PFSK-1 (cell line): ENCODE data around the gene SEMA3C.

Experiments
- FOXP2 ChIP-seq: optimal IDR thresholded peaks from 2 replicates; pipeline ENCODE3; 2011; ENCODE audit warnings: borderline replicate concordance, control low read depth, inconsistent platforms; ENCODE audit not compliant: insufficient read depth; ENCODE audit errors: extremely low read length, extremely low read depth
- POLR2AphosphoS5 ChIP-seq: IDR thresholded peaks from 2 replicates; pipeline ENCODE4 v1.6.1; 2012; ENCODE audit warnings: low read depth, mild to moderate bottlenecking, control low read depth, low read length, moderate library complexity
- SIN3A ChIP-seq: IDR thresholded peaks from 2 replicates; pipeline ENCODE4 v1.6.1; 2012; ENCODE audit warnings: mild to moderate bottlenecking, low read length, moderate library complexity, borderline replicate concordance; ENCODE audit not compliant: insufficient read depth
- TAF1 ChIP-seq: IDR thresholded peaks from 2 replicates; pipeline ENCODE4 v1.6.1; 2012; ENCODE audit warnings: low read length, control low read depth, borderline replicate concordance; ENCODE audit not compliant: insufficient read depth
- TF ChIP-seq, protein P1 (sequence below), 2 experiments: IDR thresholded peaks; 2 replicates each; pipeline versions ENCODE4 v1.6.1 to v1.8.0; 2011 to 2012; ENCODE audit warnings: low read depth in 2 of 2, low read length in 2 of 2, control low read depth in 1 of 2, inconsistent platforms in 1 of 2, mild to moderate bottlenecking in 1 of 2, moderate library complexity in 1 of 2; ENCODE audit not compliant: insufficient read depth in 1 of 2

- no peak for TF ChIP-seq POLR2AphosphoS5
- TF ChIP-seq TAF1 = no peak
- TF ChIP-seq, protein P1, sequence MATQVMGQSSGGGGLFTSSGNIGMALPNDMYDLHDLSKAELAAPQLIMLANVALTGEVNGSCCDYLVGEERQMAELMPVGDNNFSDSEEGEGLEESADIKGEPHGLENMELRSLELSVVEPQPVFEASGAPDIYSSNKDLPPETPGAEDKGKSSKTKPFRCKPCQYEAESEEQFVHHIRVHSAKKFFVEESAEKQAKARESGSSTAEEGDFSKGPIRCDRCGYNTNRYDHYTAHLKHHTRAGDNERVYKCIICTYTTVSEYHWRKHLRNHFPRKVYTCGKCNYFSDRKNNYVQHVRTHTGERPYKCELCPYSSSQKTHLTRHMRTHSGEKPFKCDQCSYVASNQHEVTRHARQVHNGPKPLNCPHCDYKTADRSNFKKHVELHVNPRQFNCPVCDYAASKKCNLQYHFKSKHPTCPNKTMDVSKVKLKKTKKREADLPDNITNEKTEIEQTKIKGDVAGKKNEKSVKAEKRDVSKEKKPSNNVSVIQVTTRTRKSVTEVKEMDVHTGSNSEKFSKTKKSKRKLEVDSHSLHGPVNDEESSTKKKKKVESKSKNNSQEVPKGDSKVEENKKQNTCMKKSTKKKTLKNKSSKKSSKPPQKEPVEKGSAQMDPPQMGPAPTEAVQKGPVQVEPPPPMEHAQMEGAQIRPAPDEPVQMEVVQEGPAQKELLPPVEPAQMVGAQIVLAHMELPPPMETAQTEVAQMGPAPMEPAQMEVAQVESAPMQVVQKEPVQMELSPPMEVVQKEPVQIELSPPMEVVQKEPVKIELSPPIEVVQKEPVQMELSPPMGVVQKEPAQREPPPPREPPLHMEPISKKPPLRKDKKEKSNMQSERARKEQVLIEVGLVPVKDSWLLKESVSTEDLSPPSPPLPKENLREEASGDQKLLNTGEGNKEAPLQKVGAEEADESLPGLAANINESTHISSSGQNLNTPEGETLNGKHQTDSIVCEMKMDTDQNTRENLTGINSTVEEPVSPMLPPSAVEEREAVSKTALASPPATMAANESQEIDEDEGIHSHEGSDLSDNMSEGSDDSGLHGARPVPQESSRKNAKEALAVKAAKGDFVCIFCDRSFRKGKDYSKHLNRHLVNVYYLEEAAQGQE (IDR thresholded peaks at IDR 0.05; ENCODE audit: insufficient read depth in 1 of 2, low read depth in 2 of 2, low read length in 2 of 2) = no peak
- TF ChIP-seq SIN3A = no peak
- no peak for TF ChIP-seq FOXP2
Observed at GRCh38 chr7:80851896-80852476, 66.9 kb downstream of the SEMA3C start.
